Sigmoid colon (tissue), 4 donors: ENCODE results near the gene ACTN4.
"Not testable (repeated sequence)": the region's sequence is repeated elsewhere in the genome, so short reads cannot be mapped to it uniquely, and the experiment has no call there.

ENCODE experiments used
- EP300 ChIP-seq, 4 donors: sonication (generic); formaldehyde crosslinking; IDR thresholded peaks; one replicate each; pipeline ENCODE4 v1.6.1; 2017; ENCODE audit warnings: antibody characterized with exemption in 4 of 4
- POLR2A ChIP-seq, 2 donors: fragments of 450-650 bp; IDR thresholded peaks; one replicate each; pipeline ENCODE4 v1.6.1; 2016; ENCODE audit warnings: antibody characterized with exemption in 2 of 2, mild to moderate bottlenecking in 2 of 2, moderate library complexity in 2 of 2
- TF ChIP-seq, protein P1 (sequence below), 4 experiments: fragments of 450-650 bp in 3 of 4; fragments of 200-600 bp in 1 of 4; IDR thresholded peaks; one replicate each; pipeline ENCODE4 v1.5.1; 2016 to 2019; ENCODE audit warnings: antibody characterized with exemption in 4 of 4, mild to moderate bottlenecking in 3 of 4, moderate library complexity in 2 of 4

DNA sequence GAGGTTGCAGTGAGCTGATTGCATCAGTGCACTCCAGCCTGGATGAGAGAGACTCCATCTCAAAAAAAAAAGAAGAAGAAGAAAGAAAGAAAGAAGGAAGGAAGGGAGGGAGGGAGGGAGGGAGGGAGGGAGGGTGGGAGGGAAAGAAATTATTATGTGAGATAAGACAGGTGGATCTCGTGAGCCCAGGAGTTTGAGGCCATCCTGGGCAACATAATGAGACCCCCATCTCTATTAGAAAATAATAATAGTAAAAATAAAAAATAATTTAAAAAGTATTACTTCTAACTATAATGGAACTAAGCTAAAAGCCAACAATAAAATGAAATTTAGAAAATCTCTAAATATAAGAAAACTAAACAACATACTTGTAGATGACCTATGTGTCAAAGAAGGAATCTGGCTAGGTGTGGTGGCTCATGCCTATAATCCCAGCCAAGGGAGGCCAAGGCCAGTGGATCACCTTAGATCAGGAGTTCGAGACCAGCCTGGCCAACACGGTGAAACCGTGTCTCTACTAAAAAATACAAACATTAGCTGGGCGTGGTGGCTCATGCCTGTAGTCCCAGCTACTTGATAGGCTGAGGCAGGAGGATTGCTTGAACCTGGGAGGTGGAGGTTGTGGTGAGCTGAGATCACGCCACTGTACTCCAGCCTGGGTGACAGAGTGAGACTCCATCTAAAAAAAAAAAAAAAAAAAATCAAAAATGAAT is 113.5 kb downstream of the ACTN4 start:
- TF ChIP-seq POLR2A, EP300 (IDR thresholded peaks at IDR 0.05): not testable (repeated sequence)
- TF ChIP-seq, protein P1, sequence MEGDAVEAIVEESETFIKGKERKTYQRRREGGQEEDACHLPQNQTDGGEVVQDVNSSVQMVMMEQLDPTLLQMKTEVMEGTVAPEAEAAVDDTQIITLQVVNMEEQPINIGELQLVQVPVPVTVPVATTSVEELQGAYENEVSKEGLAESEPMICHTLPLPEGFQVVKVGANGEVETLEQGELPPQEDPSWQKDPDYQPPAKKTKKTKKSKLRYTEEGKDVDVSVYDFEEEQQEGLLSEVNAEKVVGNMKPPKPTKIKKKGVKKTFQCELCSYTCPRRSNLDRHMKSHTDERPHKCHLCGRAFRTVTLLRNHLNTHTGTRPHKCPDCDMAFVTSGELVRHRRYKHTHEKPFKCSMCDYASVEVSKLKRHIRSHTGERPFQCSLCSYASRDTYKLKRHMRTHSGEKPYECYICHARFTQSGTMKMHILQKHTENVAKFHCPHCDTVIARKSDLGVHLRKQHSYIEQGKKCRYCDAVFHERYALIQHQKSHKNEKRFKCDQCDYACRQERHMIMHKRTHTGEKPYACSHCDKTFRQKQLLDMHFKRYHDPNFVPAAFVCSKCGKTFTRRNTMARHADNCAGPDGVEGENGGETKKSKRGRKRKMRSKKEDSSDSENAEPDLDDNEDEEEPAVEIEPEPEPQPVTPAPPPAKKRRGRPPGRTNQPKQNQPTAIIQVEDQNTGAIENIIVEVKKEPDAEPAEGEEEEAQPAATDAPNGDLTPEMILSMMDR (IDR thresholded peaks at IDR 0.05) = not testable (repeated sequence)
